Glomerular endothelial cell (primary cell): ENCODE data around the gene UQCC5. TPM values are rescaled to one million over a fixed set of nuclear protein-coding genes. Genes with fewer than 3 reads are reported as not detected.

ENCODE experiments used
- DNase-seq: peaks from one replicate; pipeline ENCODE4 v3.0.0-alpha.2; 2011; ENCODE audit warnings: low read depth, low spot score; ENCODE audit errors: extremely low read depth
- total RNA-seq: library from RNA; depleted of rRNA; stranded (reverse); fragments of >200 nt; gene quantifications from 2 replicates; pipeline ENCODE4 v1.2.3, GENCODE V29; 2015

Gene UQCC5
- total RNA-seq, 1 donor from 2014 or later: 23.6 TPM

DNA sequence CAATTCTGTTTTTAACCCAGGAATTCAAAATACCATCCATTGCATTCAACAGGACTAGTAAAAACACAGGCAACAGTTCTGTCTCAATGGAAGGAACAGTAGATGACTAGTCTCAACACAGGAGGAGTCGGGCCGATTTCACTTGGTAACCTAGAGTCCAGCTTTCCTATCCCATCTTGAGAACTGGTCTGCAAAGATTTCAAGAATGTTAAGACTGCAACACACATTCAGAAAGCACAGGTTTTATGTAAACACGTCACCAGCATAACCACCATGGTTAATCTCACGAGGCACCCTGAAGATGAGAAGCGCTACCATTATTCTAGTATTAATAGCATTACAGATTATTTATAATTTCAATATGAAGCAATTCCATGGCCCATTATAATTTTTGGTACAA is 22.0 kb downstream of the UQCC5 start:
- DNase-seq: no peak

DNA sequence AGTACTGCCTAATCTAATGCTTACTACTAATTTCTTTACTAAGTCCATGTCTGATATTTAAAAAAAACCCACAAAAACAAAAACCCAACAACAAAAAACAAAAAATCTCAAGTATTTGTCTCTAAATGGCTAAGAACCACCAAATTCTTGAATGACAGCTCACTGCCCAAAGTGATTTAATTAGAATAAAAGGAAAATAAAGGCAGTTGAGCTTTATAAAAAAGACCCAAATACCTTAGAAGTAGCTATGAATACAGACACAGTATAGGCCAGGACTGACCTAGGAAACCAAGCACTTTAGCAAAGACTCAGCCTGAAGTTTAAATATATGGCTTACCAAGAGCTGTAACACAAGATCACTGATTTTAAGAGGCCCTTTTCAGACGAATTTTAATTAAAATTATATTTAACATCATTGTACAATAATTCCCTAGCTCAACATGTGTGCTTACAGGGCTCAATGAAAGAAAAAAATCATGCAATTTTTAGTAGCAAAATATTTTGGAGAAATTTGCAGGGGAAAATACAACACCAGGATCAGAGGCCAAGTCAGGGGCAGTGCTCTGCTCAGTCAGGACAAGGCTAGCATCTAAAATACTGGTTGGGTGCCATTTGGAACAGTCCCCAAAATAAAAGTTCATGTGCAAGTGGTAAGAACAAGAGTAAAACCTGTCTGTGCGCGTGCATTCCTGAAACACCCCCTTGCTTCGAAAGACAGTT is 24.8 kb downstream of the UQCC5 start:
- DNase-seq: no peak

DNA sequence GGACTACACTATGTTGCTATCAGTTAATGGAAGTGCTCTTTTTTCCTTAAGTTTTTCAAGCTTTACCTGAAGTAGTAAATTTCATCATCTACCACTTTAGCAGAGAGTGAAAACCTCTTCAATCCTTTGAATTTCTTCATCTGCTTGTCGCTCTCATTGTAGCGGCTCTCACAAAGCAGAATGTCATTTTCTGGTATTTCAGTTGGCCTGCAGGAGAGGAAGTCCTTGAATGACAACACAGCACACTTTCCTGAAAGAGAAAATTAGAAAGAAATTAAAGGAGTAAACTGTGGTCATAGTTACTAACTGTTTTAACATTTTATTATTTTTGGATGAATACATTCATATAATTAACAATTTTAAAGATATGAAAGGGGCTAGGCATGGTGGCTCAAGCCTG is 27.6 kb downstream of the UQCC5 start:
- DNase-seq: no peak

DNA sequence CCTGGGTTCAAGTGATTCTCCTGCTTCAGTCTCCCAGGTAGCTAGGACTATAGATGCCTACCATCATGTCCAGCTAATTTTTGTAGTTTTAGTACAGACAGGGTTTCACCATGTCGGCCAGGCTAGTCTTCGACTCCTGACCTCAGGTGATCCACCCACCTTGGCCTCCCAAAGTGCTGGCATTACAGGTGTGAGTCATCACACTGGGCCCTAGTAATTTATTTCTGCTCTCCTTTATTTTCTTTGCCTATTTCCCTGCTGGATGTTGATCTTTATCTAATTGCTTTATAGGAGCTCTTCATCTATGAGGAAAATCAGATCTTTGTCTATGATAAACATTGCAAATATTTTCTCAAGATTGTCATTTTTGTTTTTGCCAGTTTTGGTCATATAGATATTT is 31.7 kb downstream of the UQCC5 start:
- no peak for DNase-seq

DNA sequence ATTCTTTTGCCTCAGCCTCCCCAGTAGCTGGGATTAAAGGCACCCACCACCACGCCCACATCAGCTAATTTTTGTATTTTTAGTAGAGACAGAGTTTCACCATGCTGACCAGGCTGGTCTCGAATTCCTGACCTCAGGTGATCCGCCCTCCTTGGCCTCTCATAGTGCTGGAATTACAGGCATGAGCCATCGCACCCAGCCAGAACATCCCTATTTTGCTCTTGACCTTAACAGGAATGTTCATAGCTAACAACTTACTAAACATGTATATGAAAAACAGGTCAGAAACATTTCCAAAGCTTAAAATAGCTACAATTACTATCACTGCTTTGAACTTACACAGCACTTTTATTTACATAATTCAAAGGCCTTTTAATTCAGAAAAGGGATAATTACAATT is 33.7 kb downstream of the UQCC5 start:
- no peak for DNase-seq

DNA sequence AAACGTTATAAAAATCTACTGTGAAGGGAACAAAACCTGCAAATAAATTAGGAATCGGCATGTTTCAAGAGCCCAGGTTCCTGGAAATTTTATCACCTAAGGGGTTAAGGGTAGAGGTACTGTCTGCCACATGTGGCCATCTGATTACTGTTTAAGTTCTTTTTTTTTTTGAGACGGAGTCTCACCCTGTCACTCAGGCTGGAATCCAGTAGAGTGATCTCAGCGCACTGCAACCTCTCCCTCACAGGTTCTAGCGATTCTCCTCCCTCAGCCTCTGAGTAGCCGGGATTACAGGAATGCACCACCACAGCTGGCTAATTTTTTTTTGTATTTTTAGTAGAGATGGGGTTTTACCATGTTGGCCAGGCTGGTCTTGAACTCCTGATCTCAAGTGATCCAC is 35.8 kb downstream of the UQCC5 start:
- no peak for DNase-seq

DNA sequence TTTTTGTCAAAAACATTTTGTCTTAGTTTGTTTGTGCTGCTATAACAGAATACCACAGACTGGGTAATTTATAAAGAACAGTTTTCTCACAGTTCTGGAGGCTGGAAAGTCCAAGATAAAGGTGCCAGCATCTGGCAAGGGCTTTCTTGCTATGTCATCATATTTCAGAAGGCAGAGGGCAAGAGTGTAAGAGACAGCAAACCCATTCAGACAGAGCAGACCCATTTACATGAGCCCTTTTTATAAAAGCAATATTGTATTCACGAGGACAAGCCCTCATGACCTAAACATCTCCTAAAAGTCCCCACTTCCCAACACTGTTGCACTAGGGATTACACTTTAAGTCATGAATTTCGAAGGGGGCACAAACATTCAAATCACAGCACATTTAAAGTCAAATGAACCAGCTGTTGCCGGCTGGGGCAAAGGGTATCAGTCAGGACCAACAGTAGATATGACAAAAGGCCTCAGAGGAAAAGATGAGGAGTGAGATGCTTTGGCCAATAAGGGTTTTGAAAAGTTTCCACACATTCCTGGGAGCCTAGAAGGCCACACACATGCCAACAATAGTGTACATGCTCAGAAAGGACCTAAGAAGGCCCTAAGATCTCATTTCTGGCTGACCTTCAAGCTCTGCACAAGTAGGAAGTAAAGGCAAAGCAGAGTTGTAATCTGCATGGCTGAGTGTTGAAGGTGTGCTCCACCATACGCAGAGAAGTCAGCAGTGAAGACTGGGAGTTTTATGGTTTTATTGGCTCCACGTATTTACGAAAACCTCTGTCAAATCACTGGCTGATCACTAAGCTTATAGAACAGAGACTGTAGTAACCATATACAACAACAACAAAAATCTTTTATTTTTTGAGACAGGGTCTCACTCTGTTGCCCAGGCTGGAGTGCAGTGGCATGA is 37.9 kb downstream of the UQCC5 start:
- no peak for DNase-seq

Other genes starting within 250 kb of the UQCC5 start
- gene GLYCTK, start 248.8 kb upstream of the UQCC5 start, total RNA-seq: 12.3 and 14.2 TPM in 2 replicates
- 3.2 and 9.9 TPM in 2 replicates for gene DNAH1, start 220.3 kb upstream of the UQCC5 start, total RNA-seq
- gene BAP1, start 126.6 kb upstream of the UQCC5 start, total RNA-seq: 74.0 and 80.9 TPM in 2 replicates
- gene PHF7, start 125.9 kb upstream of the UQCC5 start, total RNA-seq: 3.4 and 4.0 TPM in 2 replicates
- gene SEMA3G, start 91.5 kb upstream of the UQCC5 start, total RNA-seq: 4.9 and 61.3 TPM in 2 replicates
- not detected in 2 replicates for gene TNNC1, start 82.6 kb upstream of the UQCC5 start, total RNA-seq
- 90.7 and 113 TPM in 2 replicates for gene NISCH, start 81.0 kb upstream of the UQCC5 start, total RNA-seq
- gene STAB1, start 41.3 kb upstream of the UQCC5 start, total RNA-seq: 277 and 404 TPM in 2 replicates
- 134 and 228 TPM in 2 replicates for gene NT5DC2, start 2.7 kb upstream of the UQCC5 start, total RNA-seq
- gene PBRM1, start 149.3 kb downstream of the UQCC5 start, total RNA-seq: 56.9 and 78.4 TPM in 2 replicates
- gene GNL3, start 149.4 kb downstream of the UQCC5 start, total RNA-seq: 59.8 and 70.0 TPM in 2 replicates
- gene GLT8D1, start 169.2 kb downstream of the UQCC5 start, total RNA-seq: 93.5 and 93.6 TPM in 2 replicates
- gene SPCS1, start 169.5 kb downstream of the UQCC5 start, total RNA-seq: 156 and 169 TPM in 2 replicates
- 6.3 and 13.7 TPM in 2 replicates for gene NEK4, start 234.3 kb downstream of the UQCC5 start, total RNA-seq
- gene ITIH1, start 241.0 kb downstream of the UQCC5 start, total RNA-seq: not detected in 2 replicates